ENCODE data around the gene CA4.

CA4 gene

DNA sequence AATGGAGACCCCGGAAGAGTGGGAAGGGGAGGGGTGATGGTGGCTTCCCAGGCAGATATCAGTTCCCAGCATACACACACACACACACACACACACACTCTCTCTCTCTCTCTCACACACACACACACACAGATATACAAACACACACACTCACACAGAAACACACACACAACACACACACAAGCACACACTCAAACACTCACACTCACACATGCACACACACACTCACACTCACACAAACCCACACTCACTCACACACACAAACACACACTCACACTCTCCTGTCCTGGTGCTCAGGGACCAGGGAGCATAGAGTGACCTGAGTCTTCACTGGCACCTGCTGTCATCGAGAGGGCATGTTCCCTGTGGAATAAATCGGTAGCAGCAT, 5.6 kb downstream of the CA4 start:
- no peak for DNase-seq (ENCODE audit: low read depth, low spot score)

DNA sequence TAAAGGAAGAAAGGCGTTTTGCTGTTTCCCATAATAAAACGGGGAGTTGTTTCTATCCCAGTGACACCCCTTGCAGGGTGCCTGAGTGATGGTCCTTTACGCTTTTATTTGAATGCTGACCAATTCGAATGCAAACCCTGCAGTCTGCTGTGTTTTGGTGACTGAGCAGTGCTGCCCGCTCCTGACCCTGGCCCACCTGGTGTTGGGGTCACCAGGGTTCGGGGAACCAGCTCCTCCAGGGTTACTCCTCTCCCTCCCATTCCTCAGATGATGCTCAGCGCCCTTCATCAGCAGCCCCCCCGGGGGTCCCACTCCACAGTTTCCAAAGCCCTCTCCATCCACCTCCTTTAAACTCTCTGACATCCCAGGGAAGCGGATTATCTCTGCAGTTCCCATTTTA, 6.0 kb downstream of the CA4 start:
- DNase-seq (ENCODE audit: low read depth, low spot score), result no peak

DNA sequence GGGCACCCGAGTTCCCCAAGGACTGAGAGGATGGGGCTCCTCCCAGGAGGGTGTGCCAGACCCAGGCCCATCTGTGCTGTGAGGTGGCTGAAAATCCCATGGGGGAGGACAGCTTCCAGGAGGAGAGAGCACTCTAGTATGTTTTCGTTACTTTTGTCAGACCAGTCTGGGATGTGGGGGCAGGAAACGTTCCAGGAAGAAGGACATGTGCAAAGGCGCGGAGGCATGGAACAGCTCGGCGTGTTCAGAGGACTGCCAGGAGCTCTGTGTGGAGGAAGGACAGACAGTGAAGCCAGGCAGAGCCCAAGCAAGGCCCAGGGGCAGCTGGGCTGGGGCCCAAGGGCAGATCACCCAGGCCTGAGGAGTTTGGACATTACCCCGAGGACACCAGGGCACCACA, 7.0 kb downstream of the CA4 start:
- DNase-seq (ENCODE audit: low read depth, low spot score), result no peak

DNA sequence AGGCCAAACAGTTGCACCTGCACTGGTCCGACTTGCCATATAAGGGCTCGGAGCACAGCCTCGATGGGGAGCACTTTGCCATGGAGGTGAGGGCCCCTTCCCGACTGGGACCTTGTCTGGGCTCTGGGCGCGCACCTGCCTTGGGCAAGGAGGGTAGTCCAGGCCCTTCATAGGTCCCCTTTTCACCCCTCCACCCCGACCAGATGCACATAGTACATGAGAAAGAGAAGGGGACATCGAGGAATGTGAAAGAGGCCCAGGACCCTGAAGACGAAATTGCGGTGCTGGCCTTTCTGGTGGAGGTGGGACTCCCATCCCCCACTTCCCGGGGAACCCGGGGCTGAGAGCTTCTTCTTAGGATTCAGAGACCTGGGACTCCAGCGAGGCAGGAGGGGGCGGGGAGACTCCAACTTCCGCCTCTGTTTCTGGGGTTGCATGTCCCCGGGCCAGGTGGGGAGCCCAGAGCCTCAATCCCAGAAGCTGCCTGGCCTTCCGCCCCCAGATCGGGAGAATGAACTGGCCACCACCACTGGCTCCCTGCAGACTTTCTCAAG, 7.8 kb downstream of the CA4 start:
- DNase-seq (ENCODE audit: low read depth, low spot score), result no peak

DNA sequence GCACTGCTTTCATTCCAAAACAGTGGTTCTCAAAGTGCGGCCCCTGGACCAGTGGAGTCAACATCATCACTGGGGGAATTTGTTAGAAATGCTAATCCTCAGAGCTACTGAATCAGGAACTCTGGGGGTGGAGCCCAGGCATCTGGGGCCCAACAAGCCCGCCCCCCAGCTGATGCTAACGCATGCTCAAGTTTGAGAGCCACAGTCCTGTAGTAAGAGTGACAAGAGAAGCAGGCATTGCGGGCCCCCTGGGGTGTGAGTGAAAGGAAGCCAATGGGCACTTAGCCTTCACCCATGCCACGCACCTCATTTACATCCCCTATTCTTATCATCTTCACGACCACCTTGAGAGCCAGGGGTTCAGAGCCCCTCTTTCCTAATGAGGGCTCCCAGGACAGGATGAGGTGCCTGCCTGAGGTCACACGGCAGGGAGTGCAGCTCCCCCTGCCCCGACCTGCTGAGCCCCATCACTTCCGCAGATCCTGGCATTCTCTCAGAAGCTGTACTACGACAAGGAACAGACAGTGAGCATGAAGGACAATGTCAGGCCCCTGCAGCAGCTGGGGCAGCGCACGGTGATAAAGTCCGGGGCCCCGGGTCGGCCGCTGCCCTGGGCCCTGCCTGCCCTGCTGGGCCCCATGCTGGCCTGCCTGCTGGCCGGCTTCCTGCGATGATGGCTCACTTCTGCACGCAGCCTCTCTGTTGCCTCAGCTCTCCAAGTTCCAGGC, 9.1 kb downstream of the CA4 start:
- no peak for DNase-seq (ENCODE audit: low read depth, low spot score)

DNA sequence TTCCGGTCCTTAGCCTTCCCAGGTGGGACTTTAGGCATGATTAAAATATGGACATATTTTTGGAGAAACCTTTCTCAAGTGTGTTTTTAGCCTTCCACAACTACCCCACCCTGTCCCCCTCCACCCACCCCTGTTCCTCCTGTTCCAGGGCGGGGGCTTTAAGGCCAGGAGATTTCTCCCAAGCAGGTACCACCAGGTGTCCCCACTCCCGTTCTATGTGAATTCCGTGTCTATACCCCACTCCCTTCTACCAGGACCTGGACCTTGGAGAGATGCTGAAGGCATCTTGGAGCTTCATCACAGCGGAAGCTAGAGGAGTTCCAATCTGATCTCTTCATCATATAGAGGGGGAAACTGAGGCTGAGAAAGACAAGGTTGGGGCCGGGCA, 9.7 kb downstream of the CA4 start:
- DNase-seq (ENCODE audit: low read depth, low spot score), result no peak

DNA sequence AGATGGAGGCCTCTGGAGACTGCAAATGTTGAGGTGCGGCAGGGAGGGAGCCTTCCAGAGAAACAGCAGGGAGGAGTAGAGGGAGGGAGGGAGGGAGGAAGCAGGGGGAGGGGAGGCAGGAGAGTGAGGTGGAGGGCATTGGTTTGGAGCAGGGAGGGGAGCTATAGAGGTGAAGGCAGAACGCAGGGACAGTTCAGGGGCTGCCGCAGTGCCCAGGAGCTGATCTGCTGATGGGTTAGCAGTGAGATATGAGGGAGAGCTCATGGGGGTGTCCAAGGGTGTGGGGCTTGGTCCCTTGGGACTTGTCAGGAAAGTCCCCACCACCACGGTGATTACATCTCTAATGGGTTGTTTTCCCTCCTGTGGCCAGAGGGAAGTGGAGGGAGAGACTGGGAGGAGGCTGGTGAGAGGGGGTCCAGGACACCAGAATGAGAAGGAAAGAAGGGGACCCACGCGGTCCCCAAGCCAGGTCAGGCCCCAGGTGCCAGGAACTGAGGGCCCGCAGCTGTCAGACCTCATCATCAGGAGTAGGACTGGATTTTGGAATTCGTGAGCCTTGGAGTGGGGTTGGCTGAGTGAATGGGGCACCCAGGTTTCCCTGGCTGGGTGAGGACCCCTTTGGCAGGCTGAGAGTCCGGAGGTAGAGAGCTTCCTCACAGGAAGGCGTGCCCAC, 11.2 kb downstream of the CA4 start:
- DNase-seq (ENCODE audit: low read depth, low spot score), result no peak

DNA sequence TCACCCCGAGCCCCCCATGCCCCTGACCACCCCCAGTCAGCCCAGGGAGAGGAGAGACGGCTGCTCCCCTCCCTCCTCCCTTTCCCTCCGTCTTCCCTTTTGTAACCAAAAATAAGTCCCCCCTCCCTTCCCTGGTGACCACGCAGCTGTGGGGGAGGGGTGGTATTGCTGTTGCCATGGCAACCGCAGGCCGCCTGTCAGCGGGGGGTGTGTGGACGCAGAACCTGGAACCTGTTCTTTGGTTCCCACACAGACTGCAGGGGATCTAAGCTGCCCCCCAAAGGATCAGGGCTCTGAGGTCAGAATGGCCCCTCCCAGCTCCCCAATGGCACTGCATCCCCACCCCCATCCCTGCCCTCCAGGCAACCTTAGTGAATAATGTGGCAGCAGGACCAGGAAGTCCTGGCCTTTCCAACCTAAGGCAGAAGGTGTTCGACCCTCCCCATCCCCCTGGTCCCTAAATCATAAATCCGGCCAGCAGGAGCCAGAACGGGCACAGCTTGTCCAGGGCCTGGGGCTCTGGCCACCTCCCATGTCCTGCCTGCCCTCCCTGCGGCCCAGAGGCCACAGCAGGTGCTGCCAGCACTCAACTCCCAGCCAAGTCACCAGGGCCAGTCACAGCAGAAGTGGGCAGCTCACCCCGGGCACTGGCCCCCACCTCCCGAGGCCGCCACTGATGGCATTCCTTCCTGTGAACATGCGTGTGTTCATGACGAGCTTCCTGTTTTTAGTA, 12.0 kb downstream of the CA4 start:
- no peak for DNase-seq (ENCODE audit: low read depth, low spot score)

DNA sequence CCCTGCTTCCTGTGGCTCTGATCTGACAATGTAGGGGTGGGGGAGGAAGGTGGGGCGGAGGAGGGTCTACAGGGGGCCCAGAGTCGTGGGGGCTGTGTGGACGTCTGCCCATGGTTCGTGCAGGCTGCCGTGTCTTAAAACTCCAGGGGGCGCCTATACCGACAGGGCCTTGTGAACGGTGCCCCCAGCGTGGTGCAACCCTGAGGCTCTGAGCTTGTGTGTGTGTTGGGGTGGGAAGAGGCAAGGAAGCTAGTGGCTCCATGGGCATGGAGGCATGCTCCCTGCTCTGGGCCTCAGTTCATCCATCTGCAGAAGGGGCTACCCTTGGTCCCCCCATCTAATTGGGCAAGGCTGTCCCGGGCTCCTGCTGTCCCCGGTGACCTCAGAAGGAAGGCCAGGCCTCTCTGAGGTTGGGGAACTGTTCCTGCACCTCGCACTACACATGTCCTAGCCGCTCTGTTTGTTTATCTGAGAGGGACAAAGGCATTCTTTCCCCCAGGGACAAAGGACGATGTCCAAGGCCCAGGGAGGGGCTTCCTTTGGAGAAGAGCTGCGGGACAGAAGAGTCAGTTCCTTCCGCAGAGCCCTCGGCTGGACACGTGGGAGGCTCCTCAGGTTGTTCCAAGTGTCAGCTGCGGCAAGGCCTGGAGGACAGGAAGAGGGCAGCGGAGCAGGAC, 13.5 kb downstream of the CA4 start:
- DNase-seq (ENCODE audit: low read depth, low spot score), result no peak

DNA sequence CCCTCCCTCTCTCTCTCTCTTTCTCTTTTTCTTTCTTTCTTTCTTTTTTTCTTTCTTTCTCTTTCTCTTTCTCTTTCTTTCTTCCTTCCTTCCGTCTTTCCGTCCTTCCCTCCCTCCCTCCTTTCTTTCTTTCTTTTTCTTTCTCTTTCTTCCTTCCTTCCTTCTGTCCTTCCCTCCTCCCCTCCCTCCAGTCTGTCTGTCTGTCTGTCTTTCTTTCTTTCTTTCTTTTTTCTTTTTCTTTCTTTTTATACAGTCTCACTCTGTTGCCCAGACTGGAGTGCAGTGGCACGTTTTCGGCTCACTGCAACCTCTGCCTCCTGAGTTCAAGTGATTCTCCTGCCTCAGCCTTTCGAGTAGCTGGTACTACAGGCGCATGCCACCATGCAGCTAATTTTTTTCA, 14.4 kb downstream of the CA4 start:
- no peak for DNase-seq (ENCODE audit: low read depth, low spot score)

DNA sequence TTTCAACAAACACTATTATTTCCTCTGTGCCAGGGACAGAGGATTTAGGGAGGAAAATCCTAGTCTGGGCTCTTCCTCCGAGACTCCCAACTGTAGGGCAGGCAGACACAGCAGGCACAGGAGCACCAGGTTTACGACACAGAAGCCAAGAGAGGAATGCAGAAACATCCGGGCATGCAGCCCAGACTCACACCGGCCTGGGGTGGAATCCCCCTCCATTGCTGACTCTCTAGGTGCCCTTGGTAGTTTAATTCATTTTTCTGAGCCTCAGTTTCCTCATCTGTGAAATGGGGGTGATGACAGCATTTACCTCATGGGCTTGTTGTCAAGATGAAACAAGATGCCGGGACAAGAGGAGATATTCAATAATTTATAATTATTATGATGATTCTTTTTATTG, 14.9 kb downstream of the CA4 start:
- DNase-seq (ENCODE audit: low read depth, low spot score), result no peak

DNA sequence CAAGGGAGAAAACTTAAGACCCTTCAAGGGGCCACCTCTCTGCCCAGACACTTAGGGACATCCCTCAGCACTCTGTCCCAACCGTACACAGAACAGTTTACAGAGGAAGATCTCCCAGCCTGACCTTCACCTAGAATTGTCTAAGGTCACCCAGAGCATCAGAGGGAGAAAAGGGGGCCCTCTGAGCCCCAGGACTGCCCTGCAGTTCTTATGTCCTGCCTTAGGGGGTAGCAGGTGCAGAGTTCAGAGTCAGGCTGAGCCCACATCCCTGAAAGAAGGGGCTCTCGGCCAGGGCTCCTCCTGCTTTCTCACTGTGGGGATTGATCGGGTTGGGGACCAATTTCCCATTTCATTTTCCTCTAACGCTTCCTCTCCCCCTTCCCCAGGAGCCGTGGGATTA, 15.4 kb downstream of the CA4 start:
- no peak for DNase-seq (ENCODE audit: low read depth, low spot score)

DNA sequence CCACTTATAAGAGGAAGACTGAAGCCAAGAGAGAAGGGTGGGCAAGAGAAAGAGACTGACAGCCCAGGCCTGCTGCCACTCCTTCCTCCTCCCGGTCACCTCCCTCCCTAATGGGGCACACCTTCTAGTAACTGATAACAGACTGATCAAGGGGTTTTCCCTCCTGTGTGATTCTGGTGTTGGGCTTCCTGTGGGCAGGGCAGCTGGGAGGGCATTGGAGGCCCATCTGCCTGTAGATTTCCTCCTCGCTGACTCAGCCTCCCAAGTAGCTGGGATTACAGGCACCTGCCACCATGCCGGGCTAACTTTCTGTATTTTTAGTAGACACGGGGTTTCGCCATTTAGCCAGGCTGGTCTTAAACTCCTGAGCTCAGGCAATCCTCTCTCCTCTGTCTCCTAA, 16.2 kb downstream of the CA4 start:
- no peak for DNase-seq (ENCODE audit: low read depth, low spot score)

DNA sequence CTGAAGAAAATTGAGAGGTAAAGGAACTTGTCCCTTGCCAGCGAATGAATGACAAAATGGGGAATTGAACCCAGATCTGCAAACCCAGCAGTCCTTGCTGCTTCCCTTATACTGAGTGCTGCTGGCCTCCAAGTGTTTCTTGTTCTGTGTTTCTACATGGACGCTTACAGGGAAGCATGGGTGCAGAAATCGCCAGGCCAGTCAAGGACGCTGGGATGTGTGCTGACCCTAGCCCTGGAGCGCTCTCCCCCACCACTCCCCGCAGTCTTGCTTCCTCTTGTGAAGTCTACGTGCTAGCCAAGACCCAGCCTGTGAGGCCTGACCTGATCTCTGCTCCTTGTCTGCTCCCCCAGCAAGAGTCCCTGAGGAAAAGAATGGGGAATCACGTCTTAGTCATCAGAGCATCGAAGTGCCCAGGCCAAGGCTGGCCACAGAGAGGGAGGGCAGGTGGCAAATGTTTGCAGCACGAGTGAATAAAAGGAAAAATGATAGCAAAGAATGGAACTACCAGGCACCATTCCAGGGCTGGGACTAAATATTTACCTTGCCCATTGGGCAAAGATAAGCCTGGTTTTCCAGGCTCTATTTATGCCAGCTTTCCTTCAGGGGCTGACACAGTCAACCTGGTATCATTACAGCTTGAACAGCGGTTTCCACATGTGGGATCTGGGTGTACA, 17.4 kb downstream of the CA4 start:
- DNase-seq (ENCODE audit: low read depth, low spot score), result no peak

DNA sequence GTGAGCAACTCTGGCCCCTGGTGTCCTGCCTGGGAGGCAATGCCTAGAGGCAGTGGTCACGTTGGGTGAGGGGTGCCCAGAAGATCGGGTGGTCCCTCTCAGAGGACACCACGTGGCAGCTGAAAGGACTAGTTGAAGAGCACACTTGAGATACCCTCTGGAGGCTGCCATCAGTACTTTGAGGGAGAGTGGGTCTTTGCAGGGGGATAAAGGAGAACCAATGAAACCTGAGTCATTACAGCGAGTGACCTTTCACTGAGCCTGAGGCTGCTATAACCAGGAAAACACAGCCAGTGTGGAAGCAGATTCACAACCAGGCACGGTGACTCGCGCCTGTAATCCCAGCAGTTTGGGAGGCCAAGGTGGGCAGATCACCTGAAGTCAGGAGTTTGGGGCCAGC, 18.9 kb downstream of the CA4 start:
- no peak for DNase-seq (ENCODE audit: low read depth, low spot score)

DNA sequence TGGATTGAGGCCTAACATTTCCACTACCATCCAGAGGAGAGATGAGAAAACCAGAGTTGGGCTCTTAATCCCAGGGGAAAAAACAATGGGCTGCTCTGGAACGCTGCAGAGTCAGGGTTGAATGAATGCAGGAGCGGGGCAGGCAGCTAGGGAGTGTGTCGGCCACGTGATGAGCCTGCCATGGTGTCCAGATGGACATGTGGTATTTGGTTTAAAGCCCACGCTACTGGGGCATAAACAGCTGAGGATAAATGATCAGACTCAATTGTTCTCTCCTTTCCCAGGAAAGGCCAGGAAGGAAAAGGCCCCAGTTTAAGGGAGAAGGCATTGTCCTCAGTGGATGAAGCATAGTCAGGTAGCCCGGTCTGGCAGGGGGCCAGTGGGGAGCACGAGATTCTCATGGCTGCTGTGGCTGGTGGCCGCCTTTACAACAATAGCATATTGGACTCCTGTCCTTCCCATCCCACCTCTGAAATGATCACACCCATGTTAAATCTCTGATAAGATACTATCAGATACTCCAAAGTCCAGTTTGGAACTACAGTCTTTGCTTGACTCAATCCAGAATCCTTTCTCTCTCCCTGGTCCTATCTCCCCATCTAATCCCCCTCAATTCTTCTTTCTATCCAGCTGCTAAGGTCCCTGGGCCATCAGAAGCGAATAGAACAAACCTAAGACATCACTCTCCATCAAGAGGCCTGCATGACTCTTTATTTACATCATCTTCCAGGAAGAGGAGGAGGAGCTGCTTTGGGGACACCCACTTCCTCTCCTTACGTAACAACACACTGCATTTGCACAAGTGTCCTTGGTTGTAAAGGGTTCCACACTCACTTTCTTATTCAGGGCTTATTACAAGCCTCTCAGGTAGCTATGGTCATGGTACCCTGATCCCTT, 20.4 kb downstream of the CA4 start:
- no peak for DNase-seq (ENCODE audit: low read depth, low spot score)

DNA sequence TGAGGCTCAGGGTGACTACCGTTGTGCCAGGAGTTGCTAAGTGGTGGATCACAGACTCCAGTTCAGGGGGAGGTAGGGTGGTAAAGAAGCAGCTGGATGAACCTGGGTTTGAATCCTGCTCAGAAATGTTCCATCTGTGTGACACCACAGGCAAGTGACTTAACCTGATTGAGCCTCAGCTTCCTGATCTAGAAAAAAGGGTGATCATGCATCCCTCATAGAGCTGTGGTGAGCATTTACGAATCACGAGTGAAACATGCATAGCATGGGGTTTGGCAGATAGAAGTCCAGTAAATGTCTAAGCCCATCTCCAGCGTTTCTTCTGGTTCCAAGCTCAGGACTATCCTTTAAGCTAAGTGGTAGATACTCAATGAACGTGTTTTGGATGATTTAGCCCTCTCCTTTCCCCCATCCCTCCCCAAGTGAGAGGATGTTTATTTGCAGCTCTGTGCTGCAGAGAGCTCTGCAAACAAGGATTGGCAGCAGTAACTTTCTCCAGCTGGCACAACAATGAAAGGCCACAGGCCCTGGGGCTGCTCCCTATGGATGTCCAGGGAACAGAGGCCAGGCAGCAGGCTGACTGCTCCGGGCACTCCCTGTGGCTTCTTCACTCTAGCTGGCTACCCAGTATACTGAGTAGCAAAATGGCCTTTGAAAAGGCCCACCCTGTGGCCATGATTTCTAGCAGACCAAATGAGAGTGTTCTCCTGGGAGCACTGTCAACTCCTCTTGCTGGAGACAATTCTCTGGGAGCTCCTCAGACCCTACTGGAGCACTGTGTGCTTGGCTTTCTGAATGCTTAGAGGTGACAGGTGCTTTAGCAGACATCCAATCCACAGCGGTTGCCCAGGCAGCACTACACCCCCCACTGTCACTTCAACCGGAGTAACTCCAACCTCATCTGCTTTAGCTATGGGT, 21.3 kb downstream of the CA4 start:
- no peak for DNase-seq (ENCODE audit: low read depth, low spot score)

DNA sequence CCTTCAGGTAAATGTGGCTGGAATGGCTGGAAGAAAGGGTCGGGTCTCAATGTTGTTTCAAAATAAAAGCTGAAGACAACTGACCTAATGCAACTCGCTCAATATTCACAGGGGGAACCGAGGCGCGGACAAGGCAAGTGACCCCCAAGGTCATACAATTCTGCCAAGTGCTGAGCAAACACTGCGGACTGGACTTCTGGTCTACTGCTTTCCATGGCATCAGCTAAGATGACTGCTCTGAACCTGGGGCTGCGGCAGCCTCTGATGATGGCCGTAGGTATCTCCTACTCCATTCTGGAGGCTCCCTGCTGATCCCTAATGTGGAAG, 21.9 kb downstream of the CA4 start:
- no peak for DNase-seq (ENCODE audit: low read depth, low spot score)

DNA sequence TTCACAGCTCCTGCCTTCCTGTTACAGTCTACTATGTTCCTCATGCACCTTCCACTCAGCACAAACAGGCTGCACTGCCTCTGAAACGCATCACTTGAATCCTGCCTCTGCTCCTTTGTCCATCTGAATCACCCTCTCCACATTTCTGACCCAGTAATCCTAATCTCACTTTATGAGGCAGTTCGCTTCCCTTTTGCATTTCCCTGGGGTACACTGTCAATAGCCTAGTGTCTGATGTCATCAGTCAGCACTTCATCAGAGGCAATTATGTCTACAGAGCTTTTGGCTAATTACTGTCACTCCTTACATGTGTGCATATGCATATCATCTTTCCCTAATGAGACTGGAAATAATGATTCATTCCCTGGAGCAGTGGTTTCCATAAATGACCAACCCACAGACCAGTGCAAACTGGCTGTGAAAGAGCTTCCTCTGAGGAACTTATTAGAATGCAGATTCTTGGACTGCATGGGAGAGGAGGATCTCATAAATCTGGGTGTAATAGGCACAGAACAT, 23.6 kb downstream of the CA4 start:
- DNase-seq (ENCODE audit: low read depth, low spot score), result no peak

Measured in activated naive CD8-positive, alpha-beta T cell treated with anti-CD3 and anti-CD28 coated beads, Interleukin-2, amount 50 U/mL, for 16 hours (primary cell).